Cardiac muscle cell (in vitro differentiated cells and primary cell): Measurements from ENCODE around the gene LDAF1. TPM values are rescaled to one million over a fixed set of nuclear protein-coding genes. Genes with fewer than 3 reads are reported as not detected.

Experiments used
- DNase-seq, 2 donors: peaks; one replicate each; pipeline versions ENCODE4 v3.0.0 to v3.0.0-alpha.2; 2010 to 2017; ENCODE audit warnings: low read depth in 1 of 2, low spot score in 1 of 2
- H3K27ac ChIP-seq: fragments of 200-600 bp; sonication (generic); 2 replicates; pipeline ENCODE4 v1.5.1; 2016
- H3K27me3 ChIP-seq: fragments of 200-600 bp; sonication (generic); 2 replicates; pipeline ENCODE4 v1.6.0; 2016; ENCODE audit warnings: control low read depth
- H3K36me3 ChIP-seq: fragments of 200-600 bp; sonication (generic); 2 replicates; pipeline ENCODE4 v1.5.1; 2016; ENCODE audit warnings: control low read depth
- H3K4me1 ChIP-seq: fragments of 200-600 bp; sonication (generic); 2 replicates; pipeline ENCODE4 v1.8.1; 2017; ENCODE audit warnings: low read depth, mild to moderate bottlenecking, mixed run types
- H3K4me3 ChIP-seq: fragments of 200-600 bp; sonication (generic); 2 replicates; pipeline ENCODE4 v1.5.1; 2016; ENCODE audit warnings: mild to moderate bottlenecking
- H3K9me3 ChIP-seq: fragments of 200-600 bp; sonication (generic); 2 replicates; pipeline ENCODE4 v1.5.1; 2017; ENCODE audit warnings: low read depth, mild to moderate bottlenecking, control low read depth
- polyA plus RNA-seq: library from polyadenylated mRNA; unstranded; fragments of >200 nt; fragmentation: Nextera tagmentation; extraction: Ambion mirVana; gene quantifications from 2 replicates; pipeline ENCODE4 v1.2.1, GENCODE V29; 2016
- total RNA-seq: library from RNA; depleted of rRNA; stranded (reverse); fragments of >200 nt; gene quantifications from 2 replicates; pipeline ENCODE4 v1.2.3, GENCODE V29; 2016
- TF ChIP-seq, protein P1 (sequence below): IDR thresholded peaks from 2 replicates; pipeline ENCODE4 v1.5.1; 2012; ENCODE audit warnings: low read depth, mild to moderate bottlenecking, low read length

The LDAF1 gene
- total and polyA plus RNA-seq, 2 experiments from 2014 or later = 14.3 to 20.7 TPM

DNA sequence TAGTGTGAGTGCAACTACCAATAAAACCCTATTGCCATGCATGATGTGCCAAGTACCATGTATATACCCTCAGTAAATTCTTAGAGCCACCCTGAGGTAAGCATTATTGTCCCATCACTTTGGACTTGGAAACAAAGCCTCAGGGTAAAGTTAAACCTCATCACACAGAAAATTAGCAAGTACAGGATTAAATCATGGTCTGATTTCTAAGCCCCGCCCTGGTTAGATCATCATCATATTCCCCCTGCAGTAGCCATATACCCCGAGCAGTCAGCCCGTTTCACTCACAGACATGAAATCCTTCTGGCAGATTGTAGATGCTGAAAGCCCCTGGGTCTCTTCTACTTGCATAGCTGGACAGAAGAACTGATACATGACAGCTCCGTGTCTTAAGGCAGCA, 48.1 kb downstream of the LDAF1 start:
- TF ChIP-seq, protein P1, sequence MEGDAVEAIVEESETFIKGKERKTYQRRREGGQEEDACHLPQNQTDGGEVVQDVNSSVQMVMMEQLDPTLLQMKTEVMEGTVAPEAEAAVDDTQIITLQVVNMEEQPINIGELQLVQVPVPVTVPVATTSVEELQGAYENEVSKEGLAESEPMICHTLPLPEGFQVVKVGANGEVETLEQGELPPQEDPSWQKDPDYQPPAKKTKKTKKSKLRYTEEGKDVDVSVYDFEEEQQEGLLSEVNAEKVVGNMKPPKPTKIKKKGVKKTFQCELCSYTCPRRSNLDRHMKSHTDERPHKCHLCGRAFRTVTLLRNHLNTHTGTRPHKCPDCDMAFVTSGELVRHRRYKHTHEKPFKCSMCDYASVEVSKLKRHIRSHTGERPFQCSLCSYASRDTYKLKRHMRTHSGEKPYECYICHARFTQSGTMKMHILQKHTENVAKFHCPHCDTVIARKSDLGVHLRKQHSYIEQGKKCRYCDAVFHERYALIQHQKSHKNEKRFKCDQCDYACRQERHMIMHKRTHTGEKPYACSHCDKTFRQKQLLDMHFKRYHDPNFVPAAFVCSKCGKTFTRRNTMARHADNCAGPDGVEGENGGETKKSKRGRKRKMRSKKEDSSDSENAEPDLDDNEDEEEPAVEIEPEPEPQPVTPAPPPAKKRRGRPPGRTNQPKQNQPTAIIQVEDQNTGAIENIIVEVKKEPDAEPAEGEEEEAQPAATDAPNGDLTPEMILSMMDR = no peak
- Histone ChIP-seq H3K27ac (no peak overlapping the region), H3K9me3 (no peaks in the 10 kb centered on the region), H3K36me3 (no peaks in the 10 kb centered on the region), H3K4me3 (no peak overlapping the region), H3K27me3 (no peaks in the 10 kb centered on the region), H3K4me1 (no peaks in the 10 kb centered on the region)
- DNase-seq = no peak

DNA sequence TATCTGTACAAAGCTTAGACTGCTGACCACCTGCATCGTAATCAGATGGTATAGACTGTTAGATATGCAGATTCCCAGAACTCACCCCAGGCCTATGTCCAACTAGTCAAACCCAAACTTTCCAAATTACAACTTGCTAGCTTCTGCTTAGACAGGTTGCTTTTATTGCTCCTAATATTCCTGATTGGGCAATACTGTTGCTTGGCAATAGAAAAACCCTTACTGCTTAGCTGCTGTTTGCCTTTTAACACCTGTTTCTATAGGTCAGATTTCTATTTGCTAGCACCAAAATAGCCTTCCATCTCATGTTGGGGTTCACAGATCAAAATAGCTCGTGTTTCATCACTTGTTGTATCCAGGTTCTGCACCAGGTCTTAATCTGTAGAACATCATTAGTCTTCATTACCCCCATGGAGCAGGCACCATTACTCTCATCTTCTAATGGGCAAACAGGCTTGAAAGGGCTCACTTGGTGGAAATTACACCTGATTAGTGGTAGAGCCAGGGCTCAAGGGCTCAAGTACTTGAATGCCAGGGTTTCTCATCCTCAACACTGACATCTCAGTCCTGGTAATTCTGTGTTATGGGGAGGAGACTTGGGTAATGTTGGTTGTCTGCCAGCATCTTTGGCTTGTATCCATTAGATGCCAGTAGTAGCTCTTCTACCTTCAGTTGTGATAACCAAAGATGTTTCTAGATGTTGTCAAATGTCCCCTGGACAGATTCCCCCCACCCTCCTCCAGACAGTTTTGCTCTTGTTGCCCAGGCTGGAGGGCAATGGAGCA, 50.2 kb downstream of the LDAF1 start:
- no peak overlapping the region for H3K27ac ChIP-seq
- no peaks in the 10 kb centered on the region for H3K4me1 ChIP-seq
- H3K9me3 ChIP-seq = no peaks in the 10 kb centered on the region
- H3K27me3 ChIP-seq = no peaks in the 10 kb centered on the region
- H3K36me3 ChIP-seq = no peaks in the 10 kb centered on the region
- no peak for DNase-seq
- H3K4me3 ChIP-seq = no peak overlapping the region
- TF ChIP-seq, protein P1 = no peak

DNA sequence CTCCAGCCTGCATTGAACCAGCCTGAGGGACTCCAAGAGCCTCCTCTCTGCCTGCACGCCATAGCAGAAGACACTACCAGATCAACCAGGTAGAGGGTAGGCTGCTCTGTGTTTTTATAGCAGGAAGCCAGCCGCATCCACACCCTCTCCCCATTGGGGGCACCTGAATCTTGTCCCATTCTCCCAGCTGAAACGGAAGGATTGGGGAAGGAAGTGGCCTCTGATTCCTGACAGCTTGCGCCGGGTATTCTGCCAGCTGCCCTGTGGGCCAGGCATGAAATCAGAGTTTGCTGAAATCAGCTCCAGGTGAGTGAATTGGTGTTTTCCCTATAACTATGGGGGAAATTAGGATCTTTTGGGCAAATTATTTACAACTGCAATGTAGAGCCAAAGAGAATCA, 53.0 kb downstream of the LDAF1 start, which contains the start of gene ZP2:
Gene ZP2 (minus strand): TSS at position 89 of the 400 bp plus-strand sequence. CDS start 27 bp downstream, at position 62.
- TF ChIP-seq, protein P1 = no peak
- Histone ChIP-seq H3K4me1 (no peaks in the 10 kb centered on the region), H3K4me3 (no peak within 1 kb of the TSS), H3K36me3 (no peaks in the 10 kb centered on the region), H3K27ac (no peak within 1 kb of the TSS), H3K9me3 (no peaks in the 10 kb centered on the region), H3K27me3 (no peaks in the 10 kb centered on the region)
- no peak for DNase-seq

DNA sequence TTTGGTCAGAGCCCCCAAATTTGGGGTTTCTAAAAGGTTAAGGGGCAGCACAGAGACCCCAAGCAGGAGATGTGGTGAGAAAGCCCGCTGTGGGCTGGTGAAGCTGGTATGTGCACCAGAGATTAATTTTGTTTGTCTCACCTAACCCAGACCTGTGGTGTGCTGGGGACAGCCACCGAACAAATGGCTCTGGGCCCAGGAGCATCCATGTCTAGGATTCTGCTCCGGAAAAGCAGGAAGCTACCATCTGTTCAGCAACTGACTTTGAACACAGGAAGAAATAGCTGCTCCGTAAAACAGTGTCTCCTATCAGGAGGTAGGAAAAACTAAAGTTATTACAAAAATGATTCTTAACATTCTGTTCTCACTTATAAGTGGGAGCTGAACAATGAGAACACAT, 55.6 kb downstream of the LDAF1 start:
- Histone ChIP-seq H3K27me3 (no peaks in the 10 kb centered on the region), H3K4me1 (no peaks in the 10 kb centered on the region), H3K9me3 (no peaks in the 10 kb centered on the region), H3K27ac (no peak overlapping the region), H3K4me3 (no peak overlapping the region), H3K36me3 (no peaks in the 10 kb centered on the region)
- TF ChIP-seq, protein P1 = no peak
- no peak for DNase-seq

DNA sequence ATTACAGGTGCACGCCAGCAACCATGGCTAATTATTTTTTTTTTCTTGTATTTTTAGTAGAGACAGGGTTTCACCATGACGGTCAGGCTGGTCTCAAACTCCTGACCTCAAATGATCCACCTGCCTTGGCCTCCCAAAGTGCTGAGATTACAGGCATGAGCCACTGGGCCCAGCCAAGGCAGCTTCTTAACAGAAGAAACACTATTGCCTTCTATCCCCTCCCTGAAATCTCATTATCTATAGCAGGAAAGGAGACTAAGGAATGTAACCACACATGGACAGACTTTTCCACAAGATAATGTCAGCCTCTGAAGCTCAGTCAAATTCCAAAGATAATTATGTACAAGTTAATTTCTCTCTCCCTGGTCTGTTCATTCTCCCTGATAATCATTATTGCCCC, 58.6 kb downstream of the LDAF1 start:
- Histone ChIP-seq H3K9me3 (no peaks in the 10 kb centered on the region), H3K4me3 (no peak overlapping the region), H3K36me3 (no peaks in the 10 kb centered on the region), H3K4me1 (no peaks in the 10 kb centered on the region), H3K27me3 (no peaks in the 10 kb centered on the region), H3K27ac (no peak overlapping the region)
- DNase-seq = no peak
- TF ChIP-seq, protein P1 = no peak
